Lower leg skin (tissue), 3 donors: ENCODE data around the gene ACTR3.

ENCODE experiments used
- POLR2A ChIP-seq, 2 donors: fragments of 450-650 bp; IDR thresholded peaks; one replicate each; pipeline ENCODE4 v1.6.1; 2016 to 2017; ENCODE audit warnings: antibody characterized with exemption in 2 of 2, mild to moderate bottlenecking in 1 of 2, moderate library complexity in 1 of 2
- TF ChIP-seq, protein P1 (sequence below), 3 donors: fragments of 450-650 bp; IDR thresholded peaks; one replicate each; pipeline ENCODE4 v1.5.1; 2016; ENCODE audit warnings: antibody characterized with exemption in 3 of 3, mild to moderate bottlenecking in 3 of 3, moderate library complexity in 2 of 3

- TF ChIP-seq POLR2A (IDR thresholded peaks at IDR 0.05) = no peak
- TF ChIP-seq, protein P1, sequence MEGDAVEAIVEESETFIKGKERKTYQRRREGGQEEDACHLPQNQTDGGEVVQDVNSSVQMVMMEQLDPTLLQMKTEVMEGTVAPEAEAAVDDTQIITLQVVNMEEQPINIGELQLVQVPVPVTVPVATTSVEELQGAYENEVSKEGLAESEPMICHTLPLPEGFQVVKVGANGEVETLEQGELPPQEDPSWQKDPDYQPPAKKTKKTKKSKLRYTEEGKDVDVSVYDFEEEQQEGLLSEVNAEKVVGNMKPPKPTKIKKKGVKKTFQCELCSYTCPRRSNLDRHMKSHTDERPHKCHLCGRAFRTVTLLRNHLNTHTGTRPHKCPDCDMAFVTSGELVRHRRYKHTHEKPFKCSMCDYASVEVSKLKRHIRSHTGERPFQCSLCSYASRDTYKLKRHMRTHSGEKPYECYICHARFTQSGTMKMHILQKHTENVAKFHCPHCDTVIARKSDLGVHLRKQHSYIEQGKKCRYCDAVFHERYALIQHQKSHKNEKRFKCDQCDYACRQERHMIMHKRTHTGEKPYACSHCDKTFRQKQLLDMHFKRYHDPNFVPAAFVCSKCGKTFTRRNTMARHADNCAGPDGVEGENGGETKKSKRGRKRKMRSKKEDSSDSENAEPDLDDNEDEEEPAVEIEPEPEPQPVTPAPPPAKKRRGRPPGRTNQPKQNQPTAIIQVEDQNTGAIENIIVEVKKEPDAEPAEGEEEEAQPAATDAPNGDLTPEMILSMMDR (IDR thresholded peaks at IDR 0.05) = no peak
Measured at GRCh38 chr2:113963965-113964364, 74.1 kb downstream of the ACTR3 start.
